OCI-LY1 (cell line): ENCODE results near the gene LIN28B.

ENCODE experiments used
- CTCF ChIP-seq: fragments of 200-600 bp; sonication (generic), shearing (Covaris generic); IDR thresholded peaks from 2 replicates; pipeline ENCODE4 v1.5.1; 2017; ENCODE audit warnings: mild to moderate bottlenecking, antibody characterized with exemption, low read length, moderate library complexity, mixed read lengths
- EZH2 ChIP-seq: fragments of 200-600 bp; sonication (generic), shearing (Covaris generic); IDR thresholded peaks from 2 replicates; pipeline ENCODE4 v1.8.0; 2017; ENCODE audit warnings: borderline replicate concordance, mixed run types, mild to moderate bottlenecking, antibody characterized with exemption, low read length, moderate library complexity, mixed read lengths

- TF ChIP-seq CTCF (no peak), EZH2 (no peak)
These were observed 77.6 kb downstream of the LIN28B start for GRCh38 chr6:105034470-105034869.
